22Rv1 (cell line): ENCODE results near the gene ZBTB44.
"Not testable (repeated sequence)": the region's sequence is repeated elsewhere in the genome, so short reads cannot be mapped to it uniquely, and the experiment has no call there.

Source experiments
- H3K27ac ChIP-seq: fragments of 450-650 bp; 2 replicates; pipeline ENCODE4 v1.5.1; 2017
- ZFX ChIP-seq: fragments of 450-650 bp; IDR thresholded peaks from 2 replicates; pipeline ENCODE4 v1.6.1; 2017; ENCODE audit warnings: antibody characterized with exemption, borderline replicate concordance
- TF ChIP-seq, protein P1 (sequence below): fragments of 450-650 bp; IDR thresholded peaks from 2 replicates; pipeline ENCODE4 v1.5.1; 2017; ENCODE audit warnings: mild to moderate bottlenecking

Gene ZBTB44

DNA sequence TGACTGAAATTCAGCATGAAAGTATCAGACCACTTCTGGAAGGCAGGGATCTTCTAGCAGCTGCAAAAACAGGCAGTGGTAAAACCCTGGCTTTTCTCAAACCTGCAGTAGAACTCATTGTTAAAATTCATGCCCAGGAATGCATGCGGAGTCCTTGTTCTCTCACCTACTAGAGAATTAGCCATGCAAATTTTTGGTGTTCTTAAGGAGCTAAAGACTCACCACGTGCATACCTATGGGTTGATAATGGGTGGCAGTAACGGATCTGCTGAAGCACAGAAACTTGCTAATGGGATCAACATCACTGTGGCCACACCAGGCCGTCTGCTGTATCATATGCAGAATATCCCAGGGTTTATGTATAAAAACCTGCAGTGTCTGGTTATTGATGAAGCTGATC lies 19.1 kb downstream of the ZBTB44 start:
- H3K27ac ChIP-seq: no peak overlapping the region
- TF ChIP-seq ZFX: no peak
- TF ChIP-seq, protein P1, sequence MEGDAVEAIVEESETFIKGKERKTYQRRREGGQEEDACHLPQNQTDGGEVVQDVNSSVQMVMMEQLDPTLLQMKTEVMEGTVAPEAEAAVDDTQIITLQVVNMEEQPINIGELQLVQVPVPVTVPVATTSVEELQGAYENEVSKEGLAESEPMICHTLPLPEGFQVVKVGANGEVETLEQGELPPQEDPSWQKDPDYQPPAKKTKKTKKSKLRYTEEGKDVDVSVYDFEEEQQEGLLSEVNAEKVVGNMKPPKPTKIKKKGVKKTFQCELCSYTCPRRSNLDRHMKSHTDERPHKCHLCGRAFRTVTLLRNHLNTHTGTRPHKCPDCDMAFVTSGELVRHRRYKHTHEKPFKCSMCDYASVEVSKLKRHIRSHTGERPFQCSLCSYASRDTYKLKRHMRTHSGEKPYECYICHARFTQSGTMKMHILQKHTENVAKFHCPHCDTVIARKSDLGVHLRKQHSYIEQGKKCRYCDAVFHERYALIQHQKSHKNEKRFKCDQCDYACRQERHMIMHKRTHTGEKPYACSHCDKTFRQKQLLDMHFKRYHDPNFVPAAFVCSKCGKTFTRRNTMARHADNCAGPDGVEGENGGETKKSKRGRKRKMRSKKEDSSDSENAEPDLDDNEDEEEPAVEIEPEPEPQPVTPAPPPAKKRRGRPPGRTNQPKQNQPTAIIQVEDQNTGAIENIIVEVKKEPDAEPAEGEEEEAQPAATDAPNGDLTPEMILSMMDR: no peak

DNA sequence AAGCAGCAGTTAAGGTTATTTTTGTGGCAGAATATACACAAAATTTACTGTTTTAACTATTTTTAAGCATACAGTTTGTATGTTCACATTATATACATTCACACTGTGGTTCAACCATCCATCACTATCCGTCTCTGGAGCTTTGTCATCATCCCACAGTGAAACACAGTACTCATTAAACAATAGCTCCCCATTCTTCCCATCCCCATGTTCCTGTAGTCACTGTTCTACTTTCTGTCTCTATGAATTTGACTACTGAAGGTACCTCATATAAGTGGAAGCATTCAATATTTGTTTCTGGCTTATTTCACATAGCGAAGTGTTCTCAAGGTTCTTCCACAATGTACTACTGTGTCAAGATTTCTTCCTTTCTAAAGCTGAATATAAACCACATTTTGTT lies 32.6 kb downstream of the ZBTB44 start:
- TF ChIP-seq, protein P1: no peak
- no peak for TF ChIP-seq ZFX
- H3K27ac ChIP-seq: no peak overlapping the region

DNA sequence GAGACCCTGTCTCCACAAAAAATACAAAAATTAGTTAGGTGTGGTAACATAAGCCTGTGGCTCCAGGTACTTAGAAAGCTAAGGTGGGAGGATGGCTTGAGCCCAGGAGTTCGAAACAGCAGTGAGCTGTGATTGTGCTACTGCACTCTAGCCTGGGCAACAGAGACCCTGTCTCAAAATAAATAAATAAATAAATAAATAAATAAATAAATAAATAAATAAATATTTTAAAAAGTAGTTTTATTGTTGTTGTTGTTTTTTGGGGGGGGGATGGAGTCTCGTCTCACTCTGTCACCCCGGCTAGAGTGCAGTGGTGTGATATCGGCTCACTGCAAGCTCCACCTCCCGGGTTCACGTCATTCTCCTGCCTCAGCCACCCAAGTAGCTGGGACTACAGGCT lies 33.4 kb downstream of the ZBTB44 start:
- H3K27ac ChIP-seq: not testable (repeated sequence)

DNA sequence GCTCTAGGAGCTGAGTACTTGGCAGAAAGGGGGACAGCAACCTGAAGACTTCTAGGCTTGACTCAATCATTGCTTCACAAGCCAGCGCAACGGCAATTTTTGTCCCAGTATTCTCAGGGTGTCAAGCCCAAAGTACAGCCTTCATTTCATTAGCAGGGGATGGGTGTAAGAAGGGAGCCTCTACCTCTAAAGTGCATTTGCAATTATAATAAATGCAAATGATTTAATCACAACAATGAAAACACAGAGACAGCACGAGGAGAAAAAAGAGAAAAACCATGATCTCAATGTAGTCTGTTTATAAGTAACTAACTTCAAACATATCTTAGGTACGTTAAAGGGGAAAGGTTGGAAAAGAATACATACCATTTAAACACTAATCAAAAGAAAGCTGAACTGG lies 34.7 kb downstream of the ZBTB44 start:
- H3K27ac ChIP-seq: no peak overlapping the region
- TF ChIP-seq, protein P1: no peak
- no peak for TF ChIP-seq ZFX

DNA sequence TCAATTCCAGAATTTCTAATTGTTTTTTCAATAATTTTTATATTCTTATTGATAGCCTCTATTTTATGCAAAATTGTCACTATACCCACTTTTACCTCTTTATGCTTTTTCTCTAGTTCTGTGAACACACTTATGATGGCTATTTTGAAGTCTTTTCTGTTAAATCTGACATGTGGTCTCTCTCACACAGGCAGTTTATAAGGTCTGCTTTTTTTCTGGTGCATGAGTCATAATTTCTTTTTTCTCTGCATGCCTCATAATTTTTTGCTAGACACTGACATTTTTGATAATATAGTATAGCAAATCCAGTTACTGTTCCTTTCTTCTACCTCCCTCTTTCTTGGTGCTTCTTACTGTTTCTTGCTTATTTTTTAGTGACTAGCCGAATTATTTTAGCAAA lies 36.0 kb downstream of the ZBTB44 start:
- no peak for TF ChIP-seq ZFX
- TF ChIP-seq, protein P1: no peak
- H3K27ac ChIP-seq: no peak overlapping the region

DNA sequence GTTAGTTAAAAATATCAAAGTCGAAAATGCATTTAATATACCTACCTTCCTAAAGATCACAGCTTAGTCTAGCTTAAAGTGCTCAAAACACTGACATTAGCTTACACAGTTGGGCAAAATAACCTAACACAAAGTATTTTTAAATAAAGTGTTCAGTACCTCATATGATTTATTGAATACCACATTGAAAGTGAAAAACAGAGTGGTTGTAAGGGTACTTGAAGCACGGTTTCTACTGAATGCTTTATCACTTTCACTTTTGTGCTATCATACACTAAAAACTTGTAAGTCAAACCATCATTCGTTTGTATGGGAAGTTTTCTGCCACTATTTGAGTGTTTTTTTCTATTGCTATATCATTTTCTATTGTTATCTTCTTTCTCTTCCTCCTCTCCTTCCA lies 36.6 kb downstream of the ZBTB44 start:
- TF ChIP-seq, protein P1: no peak
- TF ChIP-seq ZFX: no peak
- no peak overlapping the region for H3K27ac ChIP-seq

DNA sequence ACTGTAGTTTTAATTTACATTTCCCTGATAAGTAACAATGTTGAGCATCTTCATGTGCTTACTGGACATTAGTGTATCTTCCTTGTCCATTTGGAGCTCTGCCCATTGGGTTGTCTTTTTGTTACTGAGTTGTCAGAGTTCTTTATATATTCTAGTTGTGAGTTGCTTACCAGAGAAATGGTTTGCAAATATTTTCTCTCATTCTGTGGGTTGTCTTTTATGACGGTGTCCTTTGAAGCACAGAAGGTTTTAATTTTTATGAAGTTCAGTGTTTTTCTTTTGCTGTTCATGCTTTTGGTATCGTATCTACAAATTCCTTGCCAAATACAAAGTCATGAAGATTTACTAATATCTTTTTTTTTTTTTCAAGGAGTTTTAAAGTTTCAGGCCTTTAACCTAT lies 42.4 kb downstream of the ZBTB44 start:
- no peak overlapping the region for H3K27ac ChIP-seq
- no peak for TF ChIP-seq ZFX
- TF ChIP-seq, protein P1: no peak

DNA sequence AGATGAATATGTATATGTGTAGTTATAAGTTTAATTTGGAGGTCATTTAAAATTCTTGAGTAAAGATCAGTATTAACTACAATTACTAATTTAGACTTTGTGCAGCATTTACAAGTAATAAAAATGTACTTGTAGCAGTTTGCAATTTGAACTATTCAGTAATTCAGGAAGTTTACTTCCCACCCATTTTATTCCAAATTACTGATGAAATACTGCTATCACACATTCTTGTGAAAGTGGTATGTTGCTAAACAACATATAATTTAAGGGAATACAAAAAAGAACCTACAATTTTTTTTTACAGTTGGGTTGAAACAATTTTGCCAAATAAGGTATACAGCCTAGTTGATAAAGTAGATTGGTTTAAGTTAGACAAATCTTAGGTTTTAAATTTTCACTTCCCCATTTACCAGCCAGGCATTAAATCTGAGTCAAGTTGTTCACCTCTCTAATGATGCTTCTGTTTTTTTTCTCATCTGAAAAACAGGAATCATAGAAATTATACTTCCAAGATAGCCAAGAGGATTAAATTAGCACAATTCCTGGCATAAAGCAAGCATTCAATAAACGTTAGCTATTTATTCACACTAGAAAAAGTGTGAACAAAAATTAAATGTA lies 45.3 kb downstream of the ZBTB44 start:
- TF ChIP-seq, protein P1: no peak
- H3K27ac ChIP-seq: no peak overlapping the region
